Naive thymus-derived CD4-positive, alpha-beta T cell (primary cell): ENCODE results near the gene B3GALNT1. TPM values are rescaled to one million over a fixed set of nuclear protein-coding genes. Genes with fewer than 3 reads are reported as not detected.

ENCODE experiments used
- ATAC-seq: fragments of 150-1000 bp; cut with Tn5 transposase; 2 replicates; pipeline ENCODE4 v1.10.0; 2021; ENCODE audit warnings: mild to moderate bottlenecking, moderate library complexity
- CTCF ChIA-PET: fragments of 350-600 bp; sonication (Branson Sonifier 250); formaldehyde crosslinking; loops from one replicate; lab custom pipeline; 2021; ENCODE audit warnings: antibody characterized with exemption; lab: Charles Lee
- POLR2A ChIA-PET: fragments of 350-600 bp; sonication (Branson Sonifier 250); formaldehyde crosslinking; loops from one replicate; lab custom pipeline; 2021; ENCODE audit warnings: antibody characterized with exemption, inconsistent platforms; lab: Charles Lee
- DNase-seq, 9 donors: peaks; one replicate each; pipeline versions ENCODE4 v3.0.0 to v3.0.0-alpha.2; 2020 to 2022; ENCODE audit warnings: mixed read lengths in 1 of 9
- H3K27ac ChIP-seq: one replicate; pipeline ENCODE4 v1.7.0; 2013; ENCODE audit warnings: mild to moderate bottlenecking, low read depth, low read length, moderate library complexity
- H3K27me3 ChIP-seq, 2 donors: one replicate each; pipeline ENCODE4 v1.7.0; 2013; ENCODE audit warnings: low read length in 2 of 2, mild to moderate bottlenecking in 2 of 2, moderate library complexity in 2 of 2; ENCODE audit not compliant: control insufficient read depth in 2 of 2, insufficient read depth in 2 of 2
- H3K36me3 ChIP-seq, 3 experiments: 1 replicate in 2 of 3; 2 replicates in 1 of 3; pipeline ENCODE4 v1.7.0; 2013; ENCODE audit warnings: low read length in 3 of 3, mild to moderate bottlenecking in 3 of 3, moderate library complexity in 1 of 3; ENCODE audit not compliant: insufficient read depth in 3 of 3, control insufficient read depth in 2 of 3
- H3K4me1 ChIP-seq, 2 donors: one replicate each; pipeline ENCODE4 v1.7.0; 2013; ENCODE audit warnings: low read length in 2 of 2, mild to moderate bottlenecking in 2 of 2, moderate library complexity in 1 of 2; ENCODE audit not compliant: control insufficient read depth in 2 of 2, insufficient read depth in 2 of 2
- H3K4me3 ChIP-seq: 2 replicates; pipeline ENCODE4 v1.7.0; 2013; ENCODE audit warnings: mild to moderate bottlenecking, low read length
- H3K9me3 ChIP-seq, 3 experiments: 1 replicate in 2 of 3; 2 replicates in 1 of 3; pipeline ENCODE4 v1.7.0; 2013; ENCODE audit warnings: low read length in 3 of 3; ENCODE audit not compliant: control insufficient read depth in 2 of 3
- H3K27ac Mint-ChIP-seq, 9 donors: one replicate each; pipeline ENCODE4 v1.8.0; 2020 to 2022; ENCODE audit warnings: mixed read lengths in 9 of 9, mild to moderate bottlenecking in 8 of 9, moderate library complexity in 5 of 9, inconsistent platforms in 2 of 9
- H3K27me3 Mint-ChIP-seq, 5 donors: one replicate each; pipeline ENCODE4 v1.8.0; 2021 to 2022; ENCODE audit warnings: mixed read lengths in 5 of 5, mild to moderate bottlenecking in 1 of 5
- H3K36me3 Mint-ChIP-seq, 5 donors: one replicate each; pipeline ENCODE4 v1.8.0; 2020 to 2022; ENCODE audit warnings: mixed read lengths in 5 of 5, mild to moderate bottlenecking in 3 of 5, inconsistent platforms in 1 of 5
- H3K4me1 Mint-ChIP-seq, 7 donors: one replicate each; pipeline ENCODE4 v1.8.0; 2020 to 2022; ENCODE audit warnings: mixed read lengths in 7 of 7, mild to moderate bottlenecking in 3 of 7, inconsistent platforms in 1 of 7
- H3K4me3 Mint-ChIP-seq, 10 donors: one replicate each; pipeline ENCODE4 v1.8.0; 2020 to 2022; ENCODE audit warnings: mild to moderate bottlenecking in 10 of 10, mixed read lengths in 10 of 10, moderate library complexity in 6 of 10, inconsistent platforms in 2 of 10
- H3K9me3 Mint-ChIP-seq, 11 donors: one replicate each; pipeline ENCODE4 v1.8.0; 2020 to 2022; ENCODE audit warnings: mixed read lengths in 11 of 11, mild to moderate bottlenecking in 4 of 11, inconsistent platforms in 1 of 11, moderate library complexity in 1 of 11
- intact Hi-C, 2 donors: fragments of 100-400 bp; cut with micrococcal nuclease; formaldehyde crosslinking; loops; one replicate each; pipeline ENCODE4 v1.15.1; 2023
- polyA plus RNA-seq, 2 donors: library from polyadenylated mRNA; unstranded; fragments of 300-500 nt; fragmentation: Illumina TruSeq; gene quantifications; one replicate each; pipeline ENCODE4 v1.2.3, GENCODE V29; 2021
- total RNA-seq, 6 experiments: library from RNA in 5 of 6; stranded (reverse) in 5 of 6; gene quantifications; 1 replicate in 5 of 6; 2 replicates in 1 of 6; pipeline ENCODE4 v1.2.3 and lab custom pipeline; 2021 to 2026

Gene B3GALNT1
- total and polyA plus RNA-seq, 7 experiments from 2014 or later: 0.42 to 8.1 (median 1.1) TPM

- ATAC-seq (no peak), DNase-seq (no peak)
- H3K27me3 Mint-ChIP-seq: peaks cover 0 to 2% (median 0%) of the 10 kb centered on the region in 5 donors
- Histone ChIP-seq H3K36me3 (no peaks in the 10 kb centered on the region), H3K4me3 (no peak overlapping the region), H3K4me1 (no peaks in the 10 kb centered on the region), H3K9me3 (no peaks in the 10 kb centered on the region), H3K27ac (no peak overlapping the region), H3K27me3 (no peaks in the 10 kb centered on the region)
- H3K4me3 Mint-ChIP-seq: no peak overlapping the region
- H3K9me3 Mint-ChIP-seq: peaks cover 0 to 1% (median 0%) of the 10 kb centered on the region in 11 donors
- intact Hi-C loops: no loop called here
- peaks cover 0 to 4% (median 0%) of the 10 kb centered on the region in 5 donors for H3K36me3 Mint-ChIP-seq
- H3K27ac Mint-ChIP-seq: no peak overlapping the region
- POLR2A ChIA-PET: no interaction called here
- CTCF ChIA-PET: no interaction called here
- peaks cover 0 to 4% (median 0%) of the 10 kb centered on the region in 7 donors for H3K4me1 Mint-ChIP-seq
Observed at GRCh38 chr3:161054860-161055604, 50.1 kb downstream of the B3GALNT1 start.

DNA sequence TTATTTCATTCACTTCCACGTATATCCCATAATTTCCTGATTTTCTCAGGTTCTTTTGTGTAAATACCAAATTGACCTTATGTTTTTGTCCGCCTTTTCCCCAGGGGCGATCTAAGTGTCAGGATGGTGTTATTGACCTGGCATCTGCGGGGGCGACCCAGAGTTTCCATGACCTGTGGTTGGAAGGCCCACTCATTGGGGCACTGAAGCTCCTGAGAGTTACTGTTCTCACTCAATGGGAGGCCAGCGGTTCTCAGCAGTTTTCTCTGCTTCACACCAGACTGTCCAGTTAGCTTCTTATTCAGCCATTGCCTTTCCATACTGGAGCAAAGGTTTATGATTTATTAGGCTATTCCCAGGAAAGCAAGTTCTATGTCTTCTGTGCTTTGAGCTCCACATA is 53.3 kb downstream of the B3GALNT1 start:
- intact Hi-C loops: no loop called here
- no peak overlapping the region for H3K27ac Mint-ChIP-seq
- no peak overlapping the region for H3K4me3 Mint-ChIP-seq
- no peaks in the 10 kb centered on the region for H3K36me3 ChIP-seq
- peaks cover 0 to 7% (median 0%) of the 10 kb centered on the region in 7 donors for H3K4me1 Mint-ChIP-seq
- no peak for ATAC-seq
- no peaks in the 10 kb centered on the region for H3K9me3 ChIP-seq
- peaks cover 0 to 14% (median 6%) of the 10 kb centered on the region in 11 donors for H3K9me3 Mint-ChIP-seq
- H3K27ac ChIP-seq: no peak overlapping the region
- peaks cover 0 to 4% (median 0%) of the 10 kb centered on the region in 5 donors for H3K36me3 Mint-ChIP-seq
- H3K4me1 ChIP-seq: no peaks in the 10 kb centered on the region
- H3K27me3 Mint-ChIP-seq: peaks cover 0 to 2% (median 0%) of the 10 kb centered on the region in 5 donors
- ChIA-PET CTCF (no interaction called here), POLR2A (no interaction called here)
- no peaks in the 10 kb centered on the region for H3K27me3 ChIP-seq
- no peak for DNase-seq
- H3K4me3 ChIP-seq: no peak overlapping the region

- H3K27ac Mint-ChIP-seq: no peak overlapping the region
- H3K27me3 Mint-ChIP-seq: peaks cover 0 to 2% (median 0%) of the 10 kb centered on the region in 5 donors
- H3K4me3 Mint-ChIP-seq: no peak overlapping the region
- H3K4me3 ChIP-seq: no peak overlapping the region
- H3K27me3 ChIP-seq: no peaks in the 10 kb centered on the region
- intact Hi-C loops: no loop called here
- no peak for DNase-seq
- peaks cover 0 to 18% (median 7%) of the 10 kb centered on the region in 11 donors for H3K9me3 Mint-ChIP-seq
- H3K36me3 Mint-ChIP-seq: peaks cover 0 to 4% (median 0%) of the 10 kb centered on the region in 5 donors
- no peaks in the 10 kb centered on the region for H3K9me3 ChIP-seq
- no peaks in the 10 kb centered on the region for H3K4me1 ChIP-seq
- H3K36me3 ChIP-seq: no peaks in the 10 kb centered on the region
- peaks cover 0 to 7% (median 0%) of the 10 kb centered on the region in 7 donors for H3K4me1 Mint-ChIP-seq
- no peak overlapping the region for H3K27ac ChIP-seq
- CTCF ChIA-PET: no interaction called here
- POLR2A ChIA-PET: no interaction called here
- ATAC-seq: peak; percentile 44
Observed at GRCh38 chr3:161050935-161051334, 54.2 kb downstream of the B3GALNT1 start.

GRCh38 chr3:161049683-161050248 is 55.4 kb downstream of the B3GALNT1 start:
- Mint-ChIP-seq H3K27ac (no peak overlapping the region), H3K27me3 (peaks cover 0 to 2% (median 0%) of the 10 kb centered on the region in 5 donors), H3K9me3 (peaks cover 0 to 23% (median 10%) of the 10 kb centered on the region in 11 donors), H3K4me3 (no peak overlapping the region), H3K4me1 (peaks cover 0 to 7% (median 0%) of the 10 kb centered on the region in 7 donors), H3K36me3 (peaks cover 0 to 4% (median 0%) of the 10 kb centered on the region in 5 donors)
- Histone ChIP-seq H3K27me3 (no peaks in the 10 kb centered on the region), H3K9me3 (no peaks in the 10 kb centered on the region), H3K4me1 (no peaks in the 10 kb centered on the region), H3K36me3 (no peaks in the 10 kb centered on the region), H3K27ac (no peak overlapping the region), H3K4me3 (no peak overlapping the region)
- DNase-seq (no peak), ATAC-seq (no peak)
- intact Hi-C loops: no loop called here
- ChIA-PET POLR2A (no interaction called here), CTCF (no interaction called here)

- ChIA-PET CTCF (no interaction called here), POLR2A (no interaction called here)
- H3K27ac ChIP-seq: no peak overlapping the region
- intact Hi-C loops: no loop called here
- DNase-seq (no peak), ATAC-seq (no peak)
- no peak overlapping the region for H3K4me3 Mint-ChIP-seq
- H3K9me3 Mint-ChIP-seq: peaks cover 2 to 45% (median 12%) of the 10 kb centered on the region in 11 donors
- no peaks in the 10 kb centered on the region for H3K4me1 Mint-ChIP-seq
- H3K36me3 Mint-ChIP-seq: peaks cover 0 to 10% (median 3%) of the 10 kb centered on the region in 5 donors
- no peaks in the 10 kb centered on the region for H3K4me1 ChIP-seq
- no peak overlapping the region for H3K4me3 ChIP-seq
- H3K27ac Mint-ChIP-seq: no peak overlapping the region
- no peaks in the 10 kb centered on the region for H3K36me3 ChIP-seq
- H3K27me3 Mint-ChIP-seq: no peaks in the 10 kb centered on the region
- no peaks in the 10 kb centered on the region for H3K9me3 ChIP-seq
- H3K27me3 ChIP-seq: no peaks in the 10 kb centered on the region
Observed at GRCh38 chr3:161043336-161044035, 61.7 kb downstream of the B3GALNT1 start.

DNA sequence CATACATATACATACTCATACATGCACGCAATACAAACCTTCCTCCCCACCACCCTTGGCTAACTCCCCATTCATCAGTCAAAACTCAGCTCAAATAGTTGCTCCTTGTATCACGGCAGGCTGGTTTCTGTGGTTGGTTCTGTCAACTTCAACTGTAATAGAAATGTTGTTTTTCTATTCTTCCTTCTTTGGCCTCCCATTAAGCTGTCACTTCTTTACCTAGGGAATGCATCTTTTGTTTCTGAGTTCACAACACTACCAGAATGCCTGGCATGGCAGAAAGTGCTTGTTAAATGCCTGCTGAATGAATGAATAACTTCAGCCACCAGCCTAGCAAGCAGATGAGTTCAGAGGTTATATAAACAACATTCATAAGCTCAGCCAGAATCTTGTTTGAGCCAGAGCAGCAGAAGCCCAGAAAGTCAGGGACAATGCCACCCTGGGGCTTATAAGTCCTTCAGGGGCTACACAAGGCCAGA is 63.1 kb downstream of the B3GALNT1 start:
- Histone ChIP-seq H3K9me3 (no peaks in the 10 kb centered on the region), H3K27me3 (no peaks in the 10 kb centered on the region), H3K4me1 (no peaks in the 10 kb centered on the region), H3K4me3 (no peak overlapping the region), H3K27ac (no peak overlapping the region), H3K36me3 (no peaks in the 10 kb centered on the region)
- ATAC-seq: no peak
- ChIA-PET POLR2A (no interaction called here), CTCF (no interaction called here)
- intact Hi-C loops: no loop called here
- Mint-ChIP-seq H3K4me1 (no peaks in the 10 kb centered on the region), H3K36me3 (peaks cover 0 to 12% (median 5%) of the 10 kb centered on the region in 5 donors), H3K27me3 (no peaks in the 10 kb centered on the region), H3K4me3 (no peak overlapping the region), H3K9me3 (peaks cover 2 to 42% (median 12%) of the 10 kb centered on the region in 11 donors), H3K27ac (no peak overlapping the region)
- DNase-seq: no peak
